ENCODE results near the gene TMPRSS11F. TPM values are rescaled to one million over a fixed set of nuclear protein-coding genes. Genes with fewer than 3 reads are reported as not detected.
A peak's percentile ranks its signal among the peaks of the same experiment; 100 is the strongest.
"Not testable (repeated sequence)": the region's sequence is repeated elsewhere in the genome, so short reads cannot be mapped to it uniquely, and the experiment has no call there.

TMPRSS11F gene
- total RNA-seq = not detected

DNA sequence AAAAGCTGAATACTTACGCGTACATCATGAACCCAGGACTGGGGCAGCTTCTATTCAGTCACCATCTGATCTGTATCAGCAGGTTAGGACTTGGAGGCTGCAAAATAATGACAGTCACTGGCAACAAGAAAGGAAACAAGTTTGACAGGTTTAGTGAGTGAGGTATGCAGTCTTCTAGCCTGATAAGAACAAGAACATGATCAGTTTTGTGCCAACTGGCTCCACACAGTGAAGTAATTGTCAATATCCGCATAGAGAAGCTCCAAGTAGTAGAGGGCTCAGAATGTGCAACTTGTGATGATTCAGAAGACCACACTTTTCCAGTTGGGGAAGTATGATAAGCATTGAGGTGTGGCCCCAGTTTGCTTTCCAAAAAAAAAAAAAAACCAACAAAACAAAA is at the start of gene TMPRSS11F:
TMPRSS11F (minus strand) TSS at position 77 of the 400 bp plus-strand sequence; CDS start at position 28, 49 bp downstream.
- H3K27ac ChIP-seq = no peak within 1 kb of the TSS
- no peaks in the 10 kb centered on the region for H3K9me3 ChIP-seq
- H3K36me3 ChIP-seq = no peaks in the 10 kb centered on the region
- TF ChIP-seq POLR2A (IDR thresholded peaks at IDR 0.05) = no peak
- no peak within 1 kb of the TSS for H3K4me3 ChIP-seq
- H3K4me1 ChIP-seq = no peaks in the 10 kb centered on the region
- intact Hi-C loops (cut with DNase I; ENCODE audit: low total_unique reads) = no loop called here
- no peak for DNase-seq (ENCODE audit: low spot score in 2 of 2)
- no peaks in the 10 kb centered on the region for H3K27me3 ChIP-seq

GRCh38 chr4:68176904-68177303 is 47.2 kb upstream of the TMPRSS11F start:
- no peak overlapping the region for H3K27ac ChIP-seq
- H3K27me3 ChIP-seq = no peaks in the 10 kb centered on the region
- H3K36me3 ChIP-seq = no peaks in the 10 kb centered on the region
- H3K4me1 ChIP-seq = no peaks in the 10 kb centered on the region
- intact Hi-C loops (cut with DNase I; ENCODE audit: low total_unique reads) = no loop called here
- TF ChIP-seq CTCF (IDR thresholded peaks at IDR 0.05) (no peak), POLR2A (IDR thresholded peaks at IDR 0.05) (no peak), POLR2AphosphoS5 (IDR thresholded peaks at IDR 0.05) (no peak)
- no peaks in the 10 kb centered on the region for H3K9me3 ChIP-seq
- DNase-seq (ENCODE audit: low spot score in 2 of 2) = no peak
- no peak overlapping the region for H3K4me3 ChIP-seq

GRCh38 chr4:68176500-68176899 is 46.8 kb upstream of the TMPRSS11F start:
- Histone ChIP-seq H3K4me3 (no peak overlapping the region), H3K27ac (no peak overlapping the region), H3K36me3 (no peaks in the 10 kb centered on the region), H3K27me3 (no peaks in the 10 kb centered on the region), H3K9me3 (no peaks in the 10 kb centered on the region), H3K4me1 (no peaks in the 10 kb centered on the region)
- intact Hi-C loops (cut with DNase I; ENCODE audit: low total_unique reads) = no loop called here
- no peak for DNase-seq (ENCODE audit: low spot score in 2 of 2)
- no peak for TF ChIP-seq CTCF (IDR thresholded peaks at IDR 0.05)
- no peak for TF ChIP-seq POLR2AphosphoS5 (IDR thresholded peaks at IDR 0.05)
- no peak for TF ChIP-seq POLR2A (IDR thresholded peaks at IDR 0.05)

- H3K9me3 ChIP-seq = no peaks in the 10 kb centered on the region
- H3K27me3 ChIP-seq = no peaks in the 10 kb centered on the region
- no peak overlapping the region for H3K27ac ChIP-seq
- DNase-seq (ENCODE audit: low spot score in 2 of 2) = no peak
- TF ChIP-seq POLR2A (IDR thresholded peaks at IDR 0.05) = no peak
- TF ChIP-seq CTCF (IDR thresholded peaks at IDR 0.05) = peak in 1 of 3 donors; percentile 36
- H3K36me3 ChIP-seq = no peaks in the 10 kb centered on the region
- H3K4me1 ChIP-seq = no peaks in the 10 kb centered on the region
- intact Hi-C loops (cut with DNase I; ENCODE audit: low total_unique reads) = no loop called here
- no peak overlapping the region for H3K4me3 ChIP-seq
Measured at GRCh38 chr4:68175562-68176155, 46.0 kb upstream of the TMPRSS11F start.

DNA sequence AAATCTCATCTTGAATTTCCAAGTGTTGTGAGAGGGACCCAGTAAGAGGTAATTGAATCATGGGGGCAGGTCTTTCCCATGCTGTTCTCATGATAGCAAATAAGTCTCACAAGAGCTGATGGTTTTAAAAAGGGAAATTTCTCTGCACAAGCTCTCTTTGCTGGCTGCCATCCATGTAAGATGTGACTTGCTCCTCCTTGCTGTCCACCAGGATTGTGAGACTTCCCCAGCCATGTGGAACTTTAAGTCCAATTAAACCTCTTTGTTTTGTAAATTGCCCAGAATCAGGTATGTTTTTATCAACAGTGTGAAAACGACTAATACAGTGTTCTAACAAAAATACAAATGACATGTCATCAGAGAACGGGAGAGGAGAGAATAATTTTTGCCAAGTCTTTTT is 44.7 kb upstream of the TMPRSS11F start:
- H3K36me3 ChIP-seq; DNase-seq (ENCODE audit: low spot score in 2 of 2); intact Hi-C loops (cut with DNase I; ENCODE audit: low total_unique reads); H3K9me3 ChIP-seq; H3K4me3 ChIP-seq; H3K4me1 ChIP-seq; H3K27me3 ChIP-seq; H3K27ac ChIP-seq: not testable (repeated sequence)

DNA sequence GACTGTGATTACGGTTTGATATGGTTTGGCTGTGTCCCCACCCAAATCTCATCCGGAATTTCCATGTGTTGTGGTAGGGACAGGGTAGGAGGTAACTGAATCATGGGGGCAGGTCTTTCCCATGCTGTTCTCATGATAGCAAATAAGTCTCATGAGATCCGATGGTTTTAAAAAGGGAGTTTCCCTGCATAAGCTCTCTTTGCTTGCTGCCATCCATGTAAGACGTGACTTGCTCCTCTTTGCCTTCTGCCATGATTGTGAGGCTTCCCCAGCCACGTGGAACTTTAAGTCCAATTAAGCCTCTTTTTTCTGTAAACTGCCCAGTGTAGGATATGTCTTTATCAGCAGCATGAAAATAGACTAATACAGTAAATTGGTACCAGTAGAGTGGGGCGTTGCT is 42.5 kb upstream of the TMPRSS11F start:
- H3K36me3 ChIP-seq; H3K4me1 ChIP-seq; H3K27me3 ChIP-seq; intact Hi-C loops (cut with DNase I; ENCODE audit: low total_unique reads); H3K9me3 ChIP-seq; DNase-seq (ENCODE audit: low spot score in 2 of 2); H3K27ac ChIP-seq; H3K4me3 ChIP-seq: not testable (repeated sequence)

DNA sequence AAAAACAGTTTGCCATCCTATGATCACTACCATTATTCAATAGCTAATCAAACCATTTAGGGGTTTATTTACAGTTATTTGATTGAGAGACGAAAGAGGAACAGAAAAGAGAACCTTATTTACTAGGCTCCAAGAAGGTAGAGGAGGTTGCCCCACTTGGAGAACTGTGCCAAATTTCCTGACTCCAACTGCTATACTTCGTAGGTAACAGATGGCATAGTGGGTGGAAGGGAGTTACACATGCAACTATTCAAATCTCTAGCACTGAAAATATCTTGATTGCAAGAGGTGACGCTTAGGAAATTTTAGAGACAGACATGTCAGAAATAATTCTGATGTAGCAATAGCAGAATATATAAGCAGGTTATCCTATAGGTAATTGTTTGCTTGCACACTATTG is 38.0 kb upstream of the TMPRSS11F start:
- Histone ChIP-seq H3K9me3 (no peaks in the 10 kb centered on the region), H3K4me1 (no peaks in the 10 kb centered on the region), H3K36me3 (no peaks in the 10 kb centered on the region), H3K4me3 (no peak overlapping the region), H3K27ac (no peak overlapping the region), H3K27me3 (no peaks in the 10 kb centered on the region)
- intact Hi-C loops (cut with DNase I; ENCODE audit: low total_unique reads) = no loop called here
- no peak for TF ChIP-seq POLR2A (IDR thresholded peaks at IDR 0.05)
- no peak for TF ChIP-seq CTCF (IDR thresholded peaks at IDR 0.05)
- no peak for TF ChIP-seq POLR2AphosphoS5 (IDR thresholded peaks at IDR 0.05)
- DNase-seq (ENCODE audit: low spot score in 2 of 2) = no peak

Measured in breast epithelium (tissue), 4 donors.